Nucleus accumbens (tissue), 56 donors: Measurements from ENCODE around the gene NPM1.

Experiments
- DNase-seq, 56 donors: peaks; one replicate each; lab custom pipeline; 2025; lab: John Stamatoyannopoulos, UW

The NPM1 gene

DNA sequence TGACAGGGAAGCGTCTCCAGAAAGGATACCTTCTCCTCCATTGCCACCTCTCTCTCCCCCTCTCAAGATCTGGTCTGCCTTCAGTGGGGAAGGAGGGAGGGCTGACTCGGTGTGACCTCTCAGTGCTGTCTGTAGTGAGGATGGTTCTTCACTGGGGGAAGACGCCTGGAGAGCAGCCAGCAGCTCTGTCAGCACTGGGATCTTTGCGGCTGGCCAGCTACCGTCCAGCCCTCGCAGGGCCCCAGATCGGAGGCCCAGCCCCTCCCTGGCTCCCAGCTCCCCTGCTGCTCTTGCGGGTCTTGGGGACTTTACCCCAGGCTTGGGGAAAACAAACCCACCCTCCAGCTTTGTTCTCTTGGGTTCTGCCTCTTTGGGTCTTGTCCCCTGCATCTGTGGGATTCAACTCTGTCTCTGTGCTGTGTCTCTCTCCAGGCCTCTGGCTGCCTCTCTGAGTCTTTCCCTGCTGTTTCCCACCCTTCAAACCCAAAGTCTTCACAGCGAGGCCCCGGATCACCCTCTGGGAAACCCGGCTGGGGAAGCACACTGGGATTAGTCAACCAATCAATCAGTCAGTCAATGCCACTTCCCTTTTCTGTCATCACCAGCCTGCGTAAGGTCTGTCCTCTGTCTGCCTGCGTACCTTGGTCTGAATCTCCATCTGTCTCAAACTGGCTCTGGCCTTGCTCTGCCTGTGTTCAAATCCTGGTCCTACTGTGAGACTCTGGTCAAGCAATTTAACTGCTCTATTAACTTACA lies 54.8 kb downstream of the NPM1 start:
- no peak for DNase-seq

DNA sequence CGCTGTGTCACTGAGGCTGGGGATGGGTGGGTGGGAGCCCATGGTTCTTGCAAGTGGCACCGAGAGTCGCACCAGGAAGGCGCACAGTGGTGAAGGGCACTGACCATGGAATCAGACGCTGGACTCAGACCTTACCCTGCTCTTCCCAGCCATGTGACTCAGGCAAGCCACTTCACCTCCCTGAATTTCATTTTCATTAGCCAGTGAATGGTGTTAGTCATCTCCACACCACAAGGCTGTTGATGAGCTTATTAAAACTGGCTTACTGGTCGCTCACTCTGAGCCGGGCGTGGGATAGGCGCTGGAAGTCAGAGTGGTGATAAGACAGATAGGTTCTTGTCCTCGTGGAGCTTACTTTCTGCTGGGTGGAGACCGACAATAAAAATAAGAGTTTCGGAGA lies 56.9 kb downstream of the NPM1 start:
- no peak for DNase-seq

DNA sequence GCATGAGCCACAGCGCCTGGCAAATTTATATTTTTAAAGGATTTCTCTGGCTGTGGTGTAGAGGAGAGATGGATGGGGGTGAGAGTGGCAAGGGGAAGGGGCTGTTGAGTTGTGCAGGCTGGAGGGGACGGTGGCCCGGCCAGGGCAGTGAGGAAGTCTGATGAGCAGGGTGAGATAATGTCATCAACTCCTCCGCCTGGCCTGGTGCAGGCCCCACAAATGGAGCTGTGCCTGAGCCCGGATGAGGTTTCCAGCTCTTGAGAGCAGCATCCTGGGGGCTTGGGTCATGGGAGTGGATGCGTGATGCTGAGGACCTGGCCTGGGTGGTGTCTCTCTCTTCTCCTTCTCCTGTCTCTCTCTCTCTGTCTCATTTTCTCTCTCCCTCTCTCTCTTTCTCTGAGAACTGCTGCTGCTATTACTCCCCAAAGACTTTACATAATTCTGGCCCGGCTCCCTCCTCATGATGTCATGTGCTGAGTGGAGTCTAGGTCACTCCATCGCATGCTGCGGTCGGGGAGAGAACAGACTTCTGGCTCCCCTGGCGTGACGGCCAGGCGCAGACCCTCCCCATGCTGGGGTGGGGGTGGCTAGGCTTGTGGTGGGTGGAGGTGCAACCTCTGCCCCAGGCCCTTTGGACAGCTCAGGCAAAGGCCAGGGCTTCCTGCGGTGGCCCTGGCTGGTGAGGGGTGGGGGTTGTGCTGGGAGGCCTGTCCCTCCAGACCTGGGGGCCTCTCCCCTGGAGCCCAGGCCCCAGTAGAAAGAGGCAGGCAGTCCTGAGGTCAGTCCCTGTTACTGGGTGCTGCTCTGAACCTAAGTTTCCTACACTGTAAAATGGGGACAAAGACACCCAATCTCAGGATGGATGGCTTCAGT lies 58.2 kb downstream of the NPM1 start:
- DNase-seq = no peak

DNA sequence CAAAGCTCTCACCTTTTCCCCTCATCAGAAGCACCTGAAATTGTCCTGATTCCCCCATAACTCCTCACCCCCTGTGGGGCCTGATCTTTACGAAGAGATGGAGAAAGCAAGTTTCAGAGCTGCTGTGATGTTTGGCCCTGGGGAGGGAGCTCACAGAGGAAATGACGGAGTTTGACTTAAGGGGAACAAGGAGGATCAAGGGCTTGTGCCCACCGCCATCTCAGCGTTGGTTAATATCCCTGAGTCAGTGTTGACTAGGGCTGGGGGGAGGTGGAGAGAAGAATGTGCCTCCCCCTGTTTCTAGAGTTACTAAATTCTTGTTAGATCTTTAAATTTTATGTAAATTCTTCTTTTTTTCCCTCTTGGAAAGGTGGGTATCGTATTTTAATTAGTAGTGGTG lies 59.6 kb downstream of the NPM1 start:
- DNase-seq = no peak

DNA sequence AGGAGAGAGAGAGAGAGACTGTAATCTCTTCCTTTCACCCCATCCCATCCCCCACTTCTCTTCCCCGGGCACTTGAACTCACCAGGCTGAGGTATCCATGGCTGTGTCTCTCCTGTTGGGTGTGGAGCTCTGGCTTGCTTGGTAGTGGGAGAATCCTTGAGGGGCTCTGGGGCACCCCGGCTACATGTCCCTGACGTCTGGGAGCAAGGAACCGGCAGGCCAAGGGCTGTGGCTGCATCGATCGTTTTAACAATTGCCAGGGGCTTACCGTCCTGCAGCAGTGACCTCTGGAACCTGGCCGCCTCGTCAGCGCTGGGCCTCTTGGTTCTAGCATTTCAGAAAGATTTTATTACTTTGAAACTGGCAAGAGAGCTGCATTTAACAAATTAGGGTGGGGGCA lies 61.8 kb downstream of the NPM1 start:
- DNase-seq = no peak

DNA sequence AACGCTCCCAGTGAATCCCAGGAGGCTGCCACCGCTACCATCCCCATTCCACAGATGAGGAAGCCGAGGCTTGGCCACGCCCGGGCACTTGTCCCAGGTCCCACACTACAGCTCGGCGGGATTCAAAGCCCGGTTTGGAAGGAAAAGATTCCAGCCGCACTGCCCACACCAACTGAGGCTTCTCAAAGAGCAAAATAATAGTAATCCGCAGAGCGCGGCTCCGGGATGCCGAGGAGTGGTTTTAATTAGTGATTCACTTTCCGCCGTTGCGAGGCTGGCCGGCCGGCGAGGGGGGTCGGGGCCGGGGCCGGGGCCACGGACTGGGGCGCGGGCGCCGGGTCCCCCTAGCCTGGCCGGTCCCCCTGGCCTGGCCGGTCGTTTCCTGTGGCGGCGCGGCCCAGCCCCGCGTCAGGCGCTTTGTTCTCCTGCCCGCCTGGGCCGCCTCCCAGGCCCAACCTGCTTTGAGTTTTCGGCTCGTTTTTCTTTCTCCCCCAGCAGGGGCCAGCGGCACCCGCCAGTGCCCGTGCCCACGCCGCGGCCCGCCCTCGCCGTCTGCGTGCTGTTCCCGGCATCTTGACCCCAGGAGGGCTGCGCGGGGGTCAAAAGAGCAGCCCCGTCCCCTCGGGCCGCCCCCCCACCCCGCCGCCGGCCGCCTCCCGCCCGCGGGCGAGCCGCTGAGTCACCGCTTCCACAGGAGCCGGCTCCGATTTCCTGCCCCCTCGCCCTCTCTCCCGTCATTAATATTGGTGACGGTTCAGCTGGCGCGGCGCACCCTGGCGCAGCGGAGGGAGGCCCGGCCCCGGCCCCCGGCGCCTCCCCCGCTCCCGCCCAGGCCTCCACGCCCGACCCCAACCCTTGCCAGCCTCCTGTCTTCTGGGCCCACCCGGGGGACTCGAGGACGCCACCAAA lies 63.0 kb downstream of the NPM1 start:
- peak in 5 of 56 donors; percentile 4 to 23 (median 20) for DNase-seq

DNA sequence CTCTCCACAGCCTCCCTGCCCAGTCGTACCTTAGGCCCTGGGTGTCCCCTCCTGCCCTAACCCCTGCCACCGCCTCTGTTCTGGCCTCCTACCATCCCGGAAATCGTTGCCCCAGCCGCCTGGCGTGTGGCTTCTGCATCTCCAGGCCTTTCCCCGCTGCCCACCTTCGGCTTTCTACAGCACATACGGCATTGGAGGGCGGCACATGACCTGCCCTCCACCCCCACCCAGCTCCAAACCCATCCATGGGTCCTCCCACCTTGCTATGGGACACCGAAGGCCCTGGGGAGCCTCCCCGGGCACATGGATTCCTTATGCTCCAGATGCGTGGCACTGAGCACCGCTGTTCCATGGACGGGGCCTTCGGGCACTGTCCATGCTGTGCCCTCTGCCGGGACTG lies 63.8 kb downstream of the NPM1 start:
- DNase-seq = no peak

DNA sequence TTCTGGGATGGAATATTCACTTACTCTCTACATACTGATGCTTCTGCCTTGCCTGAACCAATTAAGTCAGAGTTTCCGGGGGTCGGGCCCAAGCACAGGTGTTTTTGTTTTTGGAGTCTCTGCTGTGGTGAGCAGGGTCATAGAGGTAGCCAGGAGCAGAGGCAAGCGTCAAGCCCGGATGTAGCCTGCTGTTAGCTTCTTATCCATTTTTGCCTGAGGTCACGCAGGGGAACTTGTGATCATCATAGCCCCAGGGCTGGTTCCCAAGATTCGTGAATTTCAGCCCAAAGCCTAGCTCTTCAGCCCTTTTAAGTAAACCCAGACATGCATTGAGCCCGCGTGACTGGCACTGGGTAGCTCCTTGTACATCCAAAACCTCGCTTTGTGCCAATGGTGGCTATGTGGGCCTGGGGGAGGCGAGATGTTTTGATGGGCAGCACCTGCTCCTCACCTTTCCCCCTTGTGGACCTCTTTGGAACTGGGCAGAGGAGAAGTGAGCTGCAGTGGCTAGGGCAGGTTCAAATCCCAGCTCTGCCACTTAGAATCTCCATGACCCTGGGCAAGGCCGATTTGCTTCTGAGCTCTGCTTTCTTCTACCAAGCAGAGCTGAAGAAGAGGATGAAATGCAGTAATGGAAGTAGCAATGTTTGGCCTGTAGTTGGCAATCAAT lies 65.5 kb downstream of the NPM1 start:
- no peak for DNase-seq

DNA sequence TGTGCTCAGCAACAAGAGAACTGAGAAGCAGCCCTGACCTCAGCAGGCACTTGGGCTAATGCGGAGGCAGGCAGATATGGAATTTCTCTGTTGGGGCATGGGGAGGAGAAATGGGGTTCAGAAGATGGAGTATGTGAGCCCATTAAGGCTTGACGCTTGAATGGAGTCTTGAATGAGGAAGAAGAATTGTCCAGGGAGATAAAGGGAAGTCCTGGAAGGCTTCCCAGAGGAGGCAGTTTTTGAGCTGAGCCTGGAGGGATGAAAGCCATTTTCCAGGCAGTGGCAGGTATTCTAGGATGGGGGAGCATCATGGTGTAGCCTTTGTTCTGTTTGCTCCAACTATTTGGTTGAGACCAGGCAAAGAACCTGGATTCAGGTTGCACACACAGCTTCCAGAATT lies 66.3 kb downstream of the NPM1 start:
- DNase-seq = no peak

DNA sequence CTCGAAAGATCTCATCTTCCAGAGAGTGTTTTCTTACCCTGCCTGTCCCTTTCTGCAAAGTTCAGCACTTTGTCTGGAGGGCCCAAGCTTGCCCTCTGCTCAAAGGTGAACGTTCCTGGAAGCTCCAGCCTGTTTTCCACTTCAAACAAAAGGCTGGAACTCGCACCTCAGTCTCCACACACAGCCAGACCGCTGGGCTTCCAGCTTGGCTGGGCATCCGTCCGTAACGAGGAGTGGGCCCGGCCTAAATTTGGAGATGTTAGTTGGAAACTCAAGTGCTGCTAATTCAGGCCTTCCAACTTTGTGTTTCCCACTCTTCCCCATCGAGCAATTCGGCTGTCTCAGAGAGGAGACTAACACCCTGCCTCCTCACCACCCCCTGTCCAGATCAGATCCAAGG lies 66.9 kb downstream of the NPM1 start:
- DNase-seq = no peak

DNA sequence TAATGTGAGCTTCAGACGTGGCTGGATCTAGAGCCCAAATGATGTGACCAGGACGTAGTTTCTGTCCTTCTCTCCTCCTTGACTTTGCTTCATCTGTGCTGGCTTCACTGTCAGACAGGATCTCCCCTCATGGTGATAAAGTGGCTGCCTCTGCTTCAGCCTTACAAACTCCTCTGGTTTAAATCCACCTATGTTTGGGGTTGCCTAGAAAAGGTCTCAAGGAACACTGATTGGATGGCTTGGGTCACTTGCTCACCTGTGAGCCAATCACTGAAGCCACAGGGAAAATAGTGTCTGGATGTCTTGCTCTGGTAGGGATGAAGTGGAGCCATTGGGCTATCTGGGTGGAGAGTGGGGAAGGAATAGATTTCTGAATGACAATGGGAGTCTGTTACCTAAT lies 67.9 kb downstream of the NPM1 start:
- DNase-seq = no peak

DNA sequence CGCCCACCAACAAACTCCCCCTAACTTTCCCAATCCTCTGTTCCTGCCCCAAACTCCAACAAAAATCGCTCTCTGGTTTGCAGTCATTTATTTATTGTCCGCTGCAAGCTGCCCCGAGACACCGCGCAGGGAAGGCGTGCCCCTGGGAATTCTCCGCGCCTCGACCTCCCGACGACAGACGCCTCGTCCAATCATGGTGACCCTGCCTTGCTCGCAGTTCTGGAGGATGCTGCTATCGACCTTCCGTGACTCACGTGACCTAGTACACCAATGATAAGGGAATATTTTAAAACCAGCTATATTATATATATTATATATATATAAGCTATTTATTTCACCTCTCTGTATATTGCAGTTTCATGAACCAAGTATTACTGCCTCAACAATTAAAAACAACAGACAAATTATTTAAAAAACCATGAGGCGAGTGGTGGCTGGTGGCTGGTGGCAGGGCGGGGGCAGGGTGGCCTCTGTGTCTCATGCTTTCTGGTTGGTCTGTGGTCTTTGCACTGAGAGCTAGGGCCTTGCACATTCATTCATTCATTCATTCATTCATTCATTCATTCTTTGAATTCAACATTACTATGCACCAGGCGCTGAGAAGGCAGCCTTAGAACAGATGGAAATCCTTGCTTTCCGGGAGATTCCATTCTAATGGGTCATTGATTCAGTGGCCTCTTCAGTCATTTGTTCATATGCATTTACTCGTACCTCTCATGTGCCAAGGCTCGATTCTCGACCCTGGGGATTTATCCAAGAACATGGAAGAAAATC lies 69.7 kb downstream of the NPM1 start:
- no peak for DNase-seq

DNA sequence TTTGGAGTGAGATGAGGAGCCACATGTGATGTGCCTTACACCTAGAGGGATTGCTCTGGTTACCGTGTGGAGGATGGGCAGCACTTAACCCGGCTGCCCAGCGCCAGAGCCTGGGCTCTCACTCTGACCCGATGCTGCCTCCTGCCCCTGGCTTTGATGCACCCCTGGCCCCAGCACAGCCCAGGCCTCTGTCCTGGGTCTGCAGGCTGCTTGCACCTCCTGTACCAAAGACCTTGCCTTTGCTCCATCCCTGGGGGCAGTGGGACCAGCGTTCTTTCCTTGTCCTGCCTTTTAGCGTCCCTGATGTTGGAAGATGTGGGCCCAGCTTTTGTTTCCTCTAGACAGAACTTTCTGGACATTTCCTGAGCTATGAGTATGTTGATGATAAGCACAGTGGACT lies 72.2 kb downstream of the NPM1 start:
- DNase-seq = no peak
